ENCODE data around the gene SPTBN2.

The SPTBN2 gene

DNA sequence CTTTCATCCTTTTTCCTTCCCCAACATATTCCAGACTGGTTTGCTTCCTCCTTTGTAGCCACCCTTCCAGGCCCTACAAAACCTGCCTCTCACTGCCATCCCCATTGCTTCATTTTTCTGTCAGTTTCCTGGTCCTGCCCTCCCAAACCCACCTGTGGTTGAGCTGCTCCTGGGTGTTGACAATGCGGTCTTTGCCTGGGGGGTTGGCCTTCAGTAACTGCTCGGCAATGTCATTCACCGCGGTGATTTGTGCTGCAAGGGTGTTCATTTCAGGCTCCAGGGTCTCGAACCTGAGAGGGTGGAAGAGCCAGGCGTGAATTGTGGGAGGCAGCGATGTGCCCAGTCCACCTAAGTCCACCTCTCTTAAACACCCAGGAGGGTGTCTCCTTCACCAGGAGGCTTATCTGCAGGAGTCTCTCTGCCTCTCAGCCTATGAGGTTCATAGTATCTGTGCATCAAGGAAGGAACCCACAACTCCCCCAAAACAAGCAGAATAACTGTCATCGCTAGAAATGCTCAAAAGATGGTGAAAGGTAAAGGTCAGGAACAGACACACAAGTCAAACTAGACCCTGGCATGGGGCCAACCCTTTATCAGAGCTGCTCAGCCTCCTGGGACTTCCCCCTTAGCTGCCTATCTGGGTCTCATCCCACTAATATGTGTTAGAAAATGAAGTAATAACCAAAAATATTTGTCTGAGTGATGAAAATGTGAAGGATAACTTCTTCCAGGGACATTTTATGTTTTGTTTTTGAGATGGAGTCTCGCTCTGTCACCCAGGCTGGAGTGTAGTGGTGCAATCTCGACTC, 27.4 kb downstream of the SPTBN2 start:
- no peak for DNase-seq

DNA sequence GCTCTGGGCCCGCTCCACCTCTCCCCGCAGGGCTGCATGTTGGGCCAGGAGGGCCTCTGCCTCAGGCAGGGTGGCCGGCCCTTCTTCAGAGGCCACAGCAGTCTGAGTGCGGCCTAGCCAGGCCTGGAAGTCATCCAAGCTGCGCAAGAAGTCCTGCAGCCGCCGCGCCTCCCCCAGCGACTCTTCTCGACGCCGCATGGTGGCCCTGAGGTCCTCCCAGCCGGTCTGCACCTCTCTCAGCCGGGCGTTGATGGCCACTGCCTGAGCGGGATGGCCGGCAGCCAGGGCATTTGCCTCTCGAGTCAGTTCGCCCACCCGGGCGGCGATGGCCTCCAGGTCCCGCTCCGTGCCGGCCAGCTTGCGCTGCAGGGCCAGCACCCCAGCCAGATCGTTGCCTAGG, 28.3 kb downstream of the SPTBN2 start:
- DNase-seq, result no peak

- no peak for DNase-seq
Observed at GRCh38 chr11:66700337-66700736, 28.7 kb downstream of the SPTBN2 start.

GRCh38 chr11:66698491-66698890, 30.5 kb downstream of the SPTBN2 start:
- no peak for DNase-seq

DNA sequence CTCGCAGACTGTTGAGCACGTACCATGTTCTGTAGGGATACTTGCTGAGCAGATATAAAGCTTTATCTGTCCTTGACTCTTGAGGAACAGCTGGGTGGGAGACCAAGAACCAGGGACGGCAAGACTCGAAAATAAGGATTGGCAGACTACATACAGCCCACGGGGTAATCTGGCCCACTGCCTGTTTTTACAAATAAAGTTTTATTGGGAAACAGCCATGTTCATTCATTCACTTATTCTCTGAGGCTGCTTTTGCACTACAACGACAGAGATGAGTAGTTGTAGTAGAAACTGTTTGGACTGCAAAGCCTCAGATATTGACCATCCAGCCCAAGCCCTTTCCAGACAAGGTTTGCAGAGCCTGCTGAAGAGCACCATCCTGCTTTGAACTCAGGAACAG, 31.0 kb downstream of the SPTBN2 start:
- no peak for DNase-seq

DNA sequence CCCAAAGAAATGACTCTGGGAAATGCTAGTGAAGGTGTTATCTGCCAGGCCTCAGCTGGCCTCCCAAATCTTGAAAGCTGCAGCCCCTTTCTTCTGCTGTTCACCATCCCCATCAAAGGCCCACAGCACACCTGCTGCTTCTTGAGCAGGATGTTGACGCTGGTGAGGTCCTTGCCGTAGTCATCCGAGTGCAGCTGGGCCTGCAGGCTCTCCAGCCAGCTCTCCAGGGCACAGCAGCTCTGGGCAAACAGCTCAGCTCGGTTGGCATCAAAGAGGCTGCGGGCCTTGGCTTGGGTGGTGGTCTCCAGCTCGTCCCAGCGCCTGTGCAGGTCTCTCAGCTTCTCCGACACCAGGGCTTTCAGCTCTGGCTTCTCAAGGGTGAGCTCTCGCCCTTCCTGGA, 32.9 kb downstream of the SPTBN2 start:
- no peak for DNase-seq

- peak; percentile 68 for DNase-seq
Observed at GRCh38 chr11:66694732-66695207, 34.2 kb downstream of the SPTBN2 start.

- DNase-seq, result no peak
Observed at GRCh38 chr11:66694056-66694410, 35.0 kb downstream of the SPTBN2 start.

DNA sequence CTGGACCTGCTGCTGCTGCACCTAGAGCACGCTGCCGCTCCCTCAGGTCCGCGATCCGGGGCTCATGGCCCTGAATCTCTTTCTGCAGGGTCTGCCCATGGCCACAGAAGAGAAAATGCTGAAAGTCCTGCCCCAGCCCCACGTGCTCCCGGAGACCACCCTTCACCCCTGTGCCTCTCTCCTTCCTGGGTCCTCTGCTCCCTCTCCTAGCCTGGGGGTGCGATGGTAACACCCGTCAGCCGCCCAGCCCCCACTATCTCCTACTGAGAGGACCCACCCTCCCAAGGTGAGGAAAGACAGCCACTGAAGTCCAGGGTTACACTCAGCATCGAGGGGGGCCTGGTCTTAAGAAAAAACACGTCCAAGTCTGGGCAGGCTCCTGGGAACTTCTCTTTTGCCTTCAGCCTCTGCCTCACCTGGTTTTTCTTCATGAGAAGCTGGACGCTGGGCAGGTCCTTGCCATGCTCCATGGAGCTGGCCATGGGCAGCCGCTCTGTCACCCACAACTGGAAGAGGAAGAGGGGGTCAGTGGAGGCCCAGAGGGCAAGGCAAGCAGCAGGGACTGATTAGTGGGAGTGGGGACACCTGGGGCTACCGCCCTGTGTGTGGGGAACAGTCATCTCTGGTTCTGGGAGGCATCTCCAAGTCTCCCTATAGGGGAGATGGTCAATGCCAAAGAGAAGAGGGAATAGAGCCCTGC, 35.5 kb downstream of the SPTBN2 start:
- no peak for DNase-seq

GRCh38 chr11:66692871-66693331, 36.1 kb downstream of the SPTBN2 start:
- no peak for DNase-seq

- DNase-seq, result no peak
Observed at GRCh38 chr11:66692446-66692845, 36.6 kb downstream of the SPTBN2 start.

- no peak for DNase-seq
Observed at GRCh38 chr11:66691311-66691980, 37.6 kb downstream of the SPTBN2 start.

DNA sequence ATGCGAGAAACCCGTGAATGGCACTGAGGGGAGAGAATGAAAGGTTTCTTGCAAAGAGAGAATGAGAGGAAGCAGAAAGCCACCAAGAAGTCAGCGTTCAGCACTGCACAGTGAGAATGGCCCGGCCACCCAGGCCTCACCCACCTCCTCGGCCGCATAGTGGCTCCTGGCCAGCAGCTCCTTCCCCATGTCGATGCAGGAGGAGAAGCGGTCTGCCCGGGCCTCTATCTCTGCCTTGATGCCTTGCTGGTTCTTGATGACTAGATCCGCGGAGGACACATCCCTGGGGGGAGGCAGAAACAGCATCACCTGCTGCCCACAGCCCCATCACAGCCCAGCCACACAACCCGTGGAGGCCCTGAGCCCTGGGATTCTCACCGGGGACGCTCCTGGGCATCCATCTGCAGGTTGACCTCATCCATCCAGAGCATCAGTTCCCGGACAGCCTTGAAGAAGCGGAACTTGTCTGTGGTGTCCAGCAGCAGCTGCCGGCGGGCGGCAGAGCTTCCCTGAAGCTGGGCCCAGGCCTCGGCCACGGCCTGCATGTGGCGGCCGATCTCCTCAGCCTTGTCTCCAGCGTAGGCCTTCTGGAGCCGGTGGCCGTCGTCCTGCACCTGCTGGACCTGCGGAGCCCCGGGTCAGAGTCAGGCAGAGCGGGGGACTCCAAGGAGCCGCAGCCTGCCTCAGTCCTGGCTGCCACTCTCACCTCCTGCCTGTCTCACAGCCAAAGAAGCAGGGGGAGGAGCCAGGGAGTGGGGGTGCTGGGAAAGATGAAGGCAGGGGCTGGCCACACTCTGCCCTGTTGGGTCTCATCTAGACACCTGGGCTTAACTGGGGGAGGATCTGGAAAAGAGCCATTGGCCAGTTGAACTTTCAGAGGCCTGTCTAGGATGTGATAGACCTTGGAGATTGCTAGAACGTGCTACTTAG, 39.1 kb downstream of the SPTBN2 start:
- DNase-seq, result no peak

GRCh38 chr11:66688561-66689534, 40.2 kb downstream of the SPTBN2 start:
- DNase-seq, result no peak

DNA sequence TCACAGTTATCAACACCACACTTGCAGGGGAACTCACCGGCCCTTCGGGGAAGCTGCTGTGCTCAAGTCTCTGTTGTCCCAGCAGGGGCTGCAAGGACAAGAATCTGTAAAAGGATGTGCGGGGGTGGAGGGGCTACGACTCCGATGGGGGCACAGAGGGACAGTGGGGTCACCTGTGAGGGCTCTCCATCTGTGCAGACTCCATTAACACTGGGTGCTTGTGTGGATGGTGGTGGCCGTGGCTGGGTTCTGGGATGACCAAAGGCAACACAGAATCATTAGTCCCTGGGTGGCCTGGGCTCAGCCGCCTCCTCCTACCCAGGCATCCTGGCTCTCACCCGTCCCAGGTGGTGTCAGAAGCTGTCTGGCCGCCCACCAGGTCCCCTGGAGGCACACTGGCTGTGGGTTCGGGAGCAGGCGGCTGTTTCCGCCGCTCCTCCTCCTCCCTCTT, 41.2 kb downstream of the SPTBN2 start:
- no peak for DNase-seq

- no peak for DNase-seq
Observed at GRCh38 chr11:66686801-66687750, 41.9 kb downstream of the SPTBN2 start.

GRCh38 chr11:66686100-66686785, 42.8 kb downstream of the SPTBN2 start:
- DNase-seq, result no peak

DNA sequence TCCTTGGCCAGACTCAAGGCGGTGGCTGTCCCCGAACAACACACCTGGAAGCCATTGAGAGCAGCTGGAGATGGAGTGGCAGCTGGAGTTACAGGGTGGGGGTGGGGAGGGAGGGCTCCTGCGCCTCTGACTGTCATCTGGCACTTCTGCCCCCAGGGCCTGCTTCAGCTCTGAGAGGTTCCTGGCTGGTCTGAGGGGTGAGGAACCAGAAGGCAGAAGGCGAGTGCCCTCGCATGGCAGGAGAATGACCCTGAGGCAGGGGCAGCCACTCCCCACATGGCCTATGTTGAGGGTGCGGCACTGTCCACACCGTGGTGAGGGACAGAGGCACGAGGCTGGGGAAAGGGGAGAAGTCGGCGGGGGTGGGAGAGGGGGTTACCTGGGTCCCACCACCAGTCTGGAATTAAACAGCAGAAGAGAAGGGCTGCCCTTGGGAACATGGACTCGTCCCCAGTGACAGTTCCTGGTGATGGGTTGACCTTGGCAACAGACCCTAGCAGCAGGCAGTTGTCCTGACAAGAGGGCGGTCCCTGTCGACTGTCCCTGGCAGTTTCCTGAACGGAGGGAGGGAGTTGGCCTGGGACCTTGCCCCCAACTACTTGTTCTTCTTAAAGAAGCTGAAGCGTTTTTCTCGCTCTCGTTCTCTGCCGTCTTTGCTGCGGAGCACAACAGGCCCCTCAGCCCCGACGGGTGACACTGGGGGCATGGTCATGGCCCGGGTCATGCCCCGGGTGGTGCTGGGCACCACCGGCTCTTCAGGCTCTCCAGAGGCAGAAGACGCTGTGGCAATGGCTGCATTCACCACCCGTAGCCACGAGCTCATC, 43.5 kb downstream of the SPTBN2 start:
- no peak for DNase-seq
